A549 (cell line): ENCODE measurements around the gene CA10.

ENCODE experiments used
- GATA3 ChIP-seq: IDR thresholded peaks from 2 replicates; pipeline ENCODE4 v1.6.1; 2012; ENCODE audit warnings: borderline replicate concordance
- TP53 ChIP-seq: fragments of 250-450 bp; sonication (Bioruptor Pico); IDR thresholded peaks from 2 replicates; pipeline ENCODE4 v1.5.0; 2021; ENCODE audit warnings: mild to moderate bottlenecking, moderate library complexity

- no peak for TF ChIP-seq GATA3
- TF ChIP-seq TP53, result no peak
Measured at GRCh38 chr17:51830886-51831285, 327.6 kb downstream of the CA10 start.
